HG02610 (cell line): Measurements from ENCODE around the gene PTPRM.

ENCODE experiments used
- ATAC-seq: cut with Tn5 transposase; IDR thresholded peaks from one replicate; pipeline ENCODE4 v1.9.1; 2021; ENCODE audit warnings: mild to moderate bottlenecking, moderate library complexity; ENCODE audit not compliant: unreplicated experiment

PTPRM gene

GRCh38 chr18:7749510-7749981 lies 182.4 kb downstream of the PTPRM start:
- no peak for ATAC-seq

GRCh38 chr18:7750095-7750663 lies 183.1 kb downstream of the PTPRM start:
- no peak for ATAC-seq

- no peak for ATAC-seq
Measured at GRCh38 chr18:7750966-7751365, 183.8 kb downstream of the PTPRM start.

- ATAC-seq: no peak
Measured at GRCh38 chr18:7754258-7754657, 187.1 kb downstream of the PTPRM start.

GRCh38 chr18:7754725-7755181 lies 187.6 kb downstream of the PTPRM start:
- no peak for ATAC-seq

GRCh38 chr18:7755753-7756475 lies 188.8 kb downstream of the PTPRM start:
- ATAC-seq: no peak

- no peak for ATAC-seq
Measured at GRCh38 chr18:7757175-7757574, 190.1 kb downstream of the PTPRM start.

GRCh38 chr18:7758764-7759163 lies 191.6 kb downstream of the PTPRM start:
- no peak for ATAC-seq

- ATAC-seq: no peak
Measured at GRCh38 chr18:7760967-7761948, 194.1 kb downstream of the PTPRM start.

GRCh38 chr18:7764405-7764804 lies 197.3 kb downstream of the PTPRM start:
- ATAC-seq: no peak

- no peak for ATAC-seq
Measured at GRCh38 chr18:7766346-7766745, 199.2 kb downstream of the PTPRM start.

- ATAC-seq: no peak
Measured at GRCh38 chr18:7766817-7767216, 199.7 kb downstream of the PTPRM start.

- no peak for ATAC-seq
Measured at GRCh38 chr18:7770908-7771307, 203.8 kb downstream of the PTPRM start.

GRCh38 chr18:7772510-7772888 lies 205.4 kb downstream of the PTPRM start:
- no peak for ATAC-seq

GRCh38 chr18:7772951-7773350 lies 205.8 kb downstream of the PTPRM start:
- ATAC-seq: no peak

- no peak for ATAC-seq
Measured at GRCh38 chr18:7775128-7775527, 208.0 kb downstream of the PTPRM start.

GRCh38 chr18:7775843-7776242 lies 208.7 kb downstream of the PTPRM start:
- no peak for ATAC-seq

- ATAC-seq: no peak
Measured at GRCh38 chr18:7778181-7778580, 211.1 kb downstream of the PTPRM start.

- ATAC-seq: no peak
Measured at GRCh38 chr18:7779211-7779610, 212.1 kb downstream of the PTPRM start.

- no peak for ATAC-seq
Measured at GRCh38 chr18:7784171-7784570, 217.1 kb downstream of the PTPRM start.

- no peak for ATAC-seq
Measured at GRCh38 chr18:7786569-7786968, 219.5 kb downstream of the PTPRM start.
